Uterus (tissue), 2 donors: ENCODE results near the gene EIF4E1B.

Source experiments
- POLR2A ChIP-seq, 2 donors: fragments of 450-650 bp; IDR thresholded peaks; one replicate each; pipeline ENCODE4 v1.6.1; 2016; ENCODE audit warnings: antibody characterized with exemption in 2 of 2, mild to moderate bottlenecking in 1 of 2, moderate library complexity in 1 of 2
- TF ChIP-seq, protein P1 (sequence below), 4 experiments: fragments of 200-600 bp in 2 of 4; fragments of 450-650 bp in 2 of 4; sonication (generic) in 2 of 4; IDR thresholded peaks; one replicate each; pipeline ENCODE4 v1.5.1; 2016 to 2019; ENCODE audit warnings: antibody characterized with exemption in 4 of 4, mild to moderate bottlenecking in 2 of 4, moderate library complexity in 1 of 4

GRCh38 chr5:176652136-176652535, 21.7 kb downstream of the EIF4E1B start:
- TF ChIP-seq, protein P1, sequence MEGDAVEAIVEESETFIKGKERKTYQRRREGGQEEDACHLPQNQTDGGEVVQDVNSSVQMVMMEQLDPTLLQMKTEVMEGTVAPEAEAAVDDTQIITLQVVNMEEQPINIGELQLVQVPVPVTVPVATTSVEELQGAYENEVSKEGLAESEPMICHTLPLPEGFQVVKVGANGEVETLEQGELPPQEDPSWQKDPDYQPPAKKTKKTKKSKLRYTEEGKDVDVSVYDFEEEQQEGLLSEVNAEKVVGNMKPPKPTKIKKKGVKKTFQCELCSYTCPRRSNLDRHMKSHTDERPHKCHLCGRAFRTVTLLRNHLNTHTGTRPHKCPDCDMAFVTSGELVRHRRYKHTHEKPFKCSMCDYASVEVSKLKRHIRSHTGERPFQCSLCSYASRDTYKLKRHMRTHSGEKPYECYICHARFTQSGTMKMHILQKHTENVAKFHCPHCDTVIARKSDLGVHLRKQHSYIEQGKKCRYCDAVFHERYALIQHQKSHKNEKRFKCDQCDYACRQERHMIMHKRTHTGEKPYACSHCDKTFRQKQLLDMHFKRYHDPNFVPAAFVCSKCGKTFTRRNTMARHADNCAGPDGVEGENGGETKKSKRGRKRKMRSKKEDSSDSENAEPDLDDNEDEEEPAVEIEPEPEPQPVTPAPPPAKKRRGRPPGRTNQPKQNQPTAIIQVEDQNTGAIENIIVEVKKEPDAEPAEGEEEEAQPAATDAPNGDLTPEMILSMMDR (IDR thresholded peaks at IDR 0.05), result no peak
- no peak for TF ChIP-seq POLR2A (IDR thresholded peaks at IDR 0.05)
